Calu3 (cell line): ENCODE data around the gene AMBRA1. TPM values are rescaled to one million over a fixed set of nuclear protein-coding genes. Genes with fewer than 3 reads are reported as not detected.

Experiments
- BruUV-seq: library from RNA; stranded (reverse); fragments of 400-500 nt; replicated peaks from 2 replicates; lab custom pipeline; 2021; lab: Mats Ljungman, UMichigan
- CTCF ChIA-PET: fragments of 300-600 bp; sonication (Branson Sonifier 250); formaldehyde crosslinking; loops from one replicate; lab custom pipeline; 2022; ENCODE audit warnings: antibody characterized with exemption; lab: Charles Lee
- DNase-seq: peaks from one replicate; pipeline ENCODE4 v3.0.0; 2022
- H3K27ac Mint-ChIP-seq: one replicate; pipeline ENCODE4 v1.8.0; 2022; ENCODE audit warnings: mixed read lengths; ENCODE audit not compliant: unreplicated experiment
- H3K27me3 Mint-ChIP-seq: one replicate; pipeline ENCODE4 v1.8.0; 2022; ENCODE audit warnings: mixed read lengths; ENCODE audit not compliant: unreplicated experiment
- H3K36me3 Mint-ChIP-seq: one replicate; pipeline ENCODE4 v1.8.0; 2022; ENCODE audit warnings: mild to moderate bottlenecking, moderate library complexity, mixed read lengths; ENCODE audit not compliant: insufficient read depth, unreplicated experiment
- H3K4me1 Mint-ChIP-seq: one replicate; pipeline ENCODE4 v1.8.0; 2022; ENCODE audit warnings: mild to moderate bottlenecking, low read depth, mixed read lengths; ENCODE audit not compliant: unreplicated experiment
- H3K4me3 Mint-ChIP-seq: one replicate; pipeline ENCODE4 v1.8.0; 2022; ENCODE audit warnings: mild to moderate bottlenecking, low read depth, moderate library complexity, mixed read lengths; ENCODE audit not compliant: unreplicated experiment
- H3K9me3 Mint-ChIP-seq: one replicate; pipeline ENCODE4 v1.8.0; 2022; ENCODE audit warnings: low read depth, mixed read lengths; ENCODE audit not compliant: unreplicated experiment
- intact Hi-C: fragments of 100-400 bp; cut with micrococcal nuclease; formaldehyde crosslinking; loops from one replicate; pipeline ENCODE4 v1.10.0; 2022; ENCODE audit not compliant: unreplicated experiment
- total RNA-seq: library from RNA; stranded (reverse); gene quantifications from 2 replicates; pipeline ENCODE4 v1.2.3, GENCODE V29; 2022
- TF ChIP-seq, protein P1 (sequence below): fragments of 200-600 bp; IDR thresholded peaks from one replicate; pipeline ENCODE4 v1.8.0; 2022; ENCODE audit warnings: antibody characterized with exemption; ENCODE audit not compliant: unreplicated experiment

The AMBRA1 gene
- total RNA-seq, 1 experiment from 2014 or later, result 35.0 TPM

DNA sequence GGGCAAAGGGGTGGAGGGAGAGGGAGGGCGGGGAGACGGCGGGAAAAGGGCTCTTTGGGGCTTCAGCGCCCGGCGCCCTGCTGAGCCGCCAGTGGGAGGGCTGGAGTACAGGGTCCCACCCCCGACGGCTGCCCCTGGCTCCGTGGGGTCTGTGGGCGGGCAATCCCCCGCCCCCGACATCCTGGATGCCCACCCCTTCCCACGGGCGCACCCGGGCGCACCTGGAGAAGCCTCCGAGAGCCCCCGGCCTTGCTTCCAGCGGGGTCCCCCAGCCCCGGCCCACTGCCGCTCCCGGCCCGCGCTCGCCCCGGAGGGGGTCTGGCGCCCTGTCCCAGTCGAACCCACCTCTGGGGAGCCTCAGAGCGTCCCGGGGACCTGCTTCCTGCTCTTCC, 202.6 kb downstream of the AMBRA1 start:
- peak overlapping the region; percentile 81 for H3K4me3 Mint-ChIP-seq
- peak overlapping the region; percentile 36 for H3K27ac Mint-ChIP-seq
- H3K9me3 Mint-ChIP-seq, result no peaks in the 10 kb centered on the region
- H3K4me1 Mint-ChIP-seq, result peaks cover 36% of the 10 kb centered on the region
- TF ChIP-seq, protein P1, sequence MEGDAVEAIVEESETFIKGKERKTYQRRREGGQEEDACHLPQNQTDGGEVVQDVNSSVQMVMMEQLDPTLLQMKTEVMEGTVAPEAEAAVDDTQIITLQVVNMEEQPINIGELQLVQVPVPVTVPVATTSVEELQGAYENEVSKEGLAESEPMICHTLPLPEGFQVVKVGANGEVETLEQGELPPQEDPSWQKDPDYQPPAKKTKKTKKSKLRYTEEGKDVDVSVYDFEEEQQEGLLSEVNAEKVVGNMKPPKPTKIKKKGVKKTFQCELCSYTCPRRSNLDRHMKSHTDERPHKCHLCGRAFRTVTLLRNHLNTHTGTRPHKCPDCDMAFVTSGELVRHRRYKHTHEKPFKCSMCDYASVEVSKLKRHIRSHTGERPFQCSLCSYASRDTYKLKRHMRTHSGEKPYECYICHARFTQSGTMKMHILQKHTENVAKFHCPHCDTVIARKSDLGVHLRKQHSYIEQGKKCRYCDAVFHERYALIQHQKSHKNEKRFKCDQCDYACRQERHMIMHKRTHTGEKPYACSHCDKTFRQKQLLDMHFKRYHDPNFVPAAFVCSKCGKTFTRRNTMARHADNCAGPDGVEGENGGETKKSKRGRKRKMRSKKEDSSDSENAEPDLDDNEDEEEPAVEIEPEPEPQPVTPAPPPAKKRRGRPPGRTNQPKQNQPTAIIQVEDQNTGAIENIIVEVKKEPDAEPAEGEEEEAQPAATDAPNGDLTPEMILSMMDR, result no peak
- H3K27me3 Mint-ChIP-seq, result peaks cover 68% of the 10 kb centered on the region
- CTCF ChIA-PET, result interaction anchor here (0.7 to 1.4 kb wide), 4 partner anchors 11 to 523 kb away, joined by 4 to 7 read pairs (median 5); no protein-coding TSS in a partner anchor
- no peak for DNase-seq
- BruUV-seq, result no TSS peak
- H3K36me3 Mint-ChIP-seq, result peaks cover 28% of the 10 kb centered on the region
- intact Hi-C loops, result no loop called here

GRCh38 chr11:46390331-46391171, 203.3 kb downstream of the AMBRA1 start:
- TF ChIP-seq, protein P1, result no peak
- peaks cover 28% of the 10 kb centered on the region for H3K36me3 Mint-ChIP-seq
- no TSS peak for BruUV-seq
- CTCF ChIA-PET, result interaction anchor here (0.6 to 1.2 kb wide), 4 partner anchors 17 to 174 kb away, joined by 3 read pairs; partner anchors contain the start of gene DGKZ
- H3K27ac Mint-ChIP-seq, result peak overlapping the region; percentile 36
- H3K9me3 Mint-ChIP-seq, result no peaks in the 10 kb centered on the region
- peaks cover 73% of the 10 kb centered on the region for H3K27me3 Mint-ChIP-seq
- intact Hi-C loops, result no loop called here
- no peak for DNase-seq
- peaks cover 37% of the 10 kb centered on the region for H3K4me1 Mint-ChIP-seq
- peak overlapping the region; percentile 81 for H3K4me3 Mint-ChIP-seq

- intact Hi-C loops, result loop anchor here (5.0 kb wide), 1 partner anchor 148 kb away; no protein-coding TSS in a partner anchor
- Mint-ChIP-seq H3K36me3 (peaks cover 28% of the 10 kb centered on the region), H3K4me1 (peaks cover 37% of the 10 kb centered on the region), H3K9me3 (no peaks in the 10 kb centered on the region), H3K4me3 (peak overlapping the region; percentile 81), H3K27me3 (peaks cover 73% of the 10 kb centered on the region), H3K27ac (no peak overlapping the region)
- CTCF ChIA-PET, result interaction anchor here (0.7 to 1.2 kb wide), 3 partner anchors 42 to 175 kb away, joined by 3 read pairs; partner anchors contain the start of gene DGKZ
- TF ChIP-seq, protein P1, result peak; percentile 82
- DNase-seq, result peak; percentile 89
- no TSS peak for BruUV-seq
Measured at GRCh38 chr11:46389450-46390330, 204.1 kb downstream of the AMBRA1 start.
